Measurements from ENCODE around the gene MED1. TPM values are rescaled to one million over a fixed set of nuclear protein-coding genes. Genes with fewer than 3 reads are reported as not detected.
A peak's percentile ranks its signal among the peaks of the same experiment; 100 is the strongest.

The MED1 gene
- total RNA-seq, 2 experiments from 2014 or later, result 60.7 to 64.7 TPM

DNA sequence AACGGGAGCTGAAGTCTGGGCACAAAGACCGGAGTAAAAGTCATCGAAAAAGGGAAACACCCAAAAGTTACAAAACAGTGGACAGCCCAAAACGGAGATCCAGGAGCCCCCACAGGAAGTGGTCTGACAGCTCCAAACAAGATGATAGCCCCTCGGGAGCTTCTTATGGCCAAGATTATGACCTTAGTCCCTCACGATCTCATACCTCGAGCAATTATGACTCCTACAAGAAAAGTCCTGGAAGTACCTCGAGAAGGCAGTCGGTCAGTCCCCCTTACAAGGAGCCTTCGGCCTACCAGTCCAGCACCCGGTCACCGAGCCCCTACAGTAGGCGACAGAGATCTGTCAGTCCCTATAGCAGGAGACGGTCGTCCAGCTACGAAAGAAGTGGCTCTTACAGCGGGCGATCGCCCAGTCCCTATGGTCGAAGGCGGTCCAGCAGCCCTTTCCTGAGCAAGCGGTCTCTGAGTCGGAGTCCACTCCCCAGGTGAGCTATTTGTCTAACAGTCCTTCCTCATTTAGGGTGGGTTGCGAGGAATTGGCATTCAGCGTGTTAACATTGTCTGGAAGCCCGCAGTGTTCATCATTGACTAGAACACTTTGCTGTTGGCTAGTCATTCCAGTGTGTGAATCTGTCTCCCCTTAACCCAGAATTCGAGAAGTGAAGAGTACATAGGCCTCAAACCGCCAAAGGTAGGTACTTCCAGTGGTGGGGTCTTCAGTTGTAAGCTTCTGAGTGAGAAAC is 11.7 kb upstream of the MED1 start:
- DNase-seq (peak; percentile 9), ATAC-seq (no peak)
- Mint-ChIP-seq H3K9me3 (no peaks in the 10 kb centered on the region), H3K27ac (peak overlapping the region; percentile 93), H3K4me3 (peak overlapping the region; percentile 84), H3K27me3 (no peaks in the 10 kb centered on the region), H3K4me1 (ENCODE audit: low read depth) (peaks cover 30% of the 10 kb centered on the region), H3K36me3 (ENCODE audit: low read depth) (peaks cover 39% of the 10 kb centered on the region)
- intact Hi-C loops (cut with micrococcal nuclease), result no loop called here
- TF ChIP-seq, protein P1, sequence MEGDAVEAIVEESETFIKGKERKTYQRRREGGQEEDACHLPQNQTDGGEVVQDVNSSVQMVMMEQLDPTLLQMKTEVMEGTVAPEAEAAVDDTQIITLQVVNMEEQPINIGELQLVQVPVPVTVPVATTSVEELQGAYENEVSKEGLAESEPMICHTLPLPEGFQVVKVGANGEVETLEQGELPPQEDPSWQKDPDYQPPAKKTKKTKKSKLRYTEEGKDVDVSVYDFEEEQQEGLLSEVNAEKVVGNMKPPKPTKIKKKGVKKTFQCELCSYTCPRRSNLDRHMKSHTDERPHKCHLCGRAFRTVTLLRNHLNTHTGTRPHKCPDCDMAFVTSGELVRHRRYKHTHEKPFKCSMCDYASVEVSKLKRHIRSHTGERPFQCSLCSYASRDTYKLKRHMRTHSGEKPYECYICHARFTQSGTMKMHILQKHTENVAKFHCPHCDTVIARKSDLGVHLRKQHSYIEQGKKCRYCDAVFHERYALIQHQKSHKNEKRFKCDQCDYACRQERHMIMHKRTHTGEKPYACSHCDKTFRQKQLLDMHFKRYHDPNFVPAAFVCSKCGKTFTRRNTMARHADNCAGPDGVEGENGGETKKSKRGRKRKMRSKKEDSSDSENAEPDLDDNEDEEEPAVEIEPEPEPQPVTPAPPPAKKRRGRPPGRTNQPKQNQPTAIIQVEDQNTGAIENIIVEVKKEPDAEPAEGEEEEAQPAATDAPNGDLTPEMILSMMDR (IDR thresholded peaks at IDR 0.05), result no peak
- ChIA-PET POLR2A (interaction anchor here (1.0 to 6.3 kb wide), 15 partner anchors 10 to 460 kb away, joined by 3 to 96 read pairs (median 6); partner anchors contain the start of genes FBXL20 and MED1), CTCF (interaction anchor here (0.7 to 2.0 kb wide), 6 partner anchors 12 to 218 kb away, joined by 3 to 12 read pairs (median 4); partner anchors contain the start of gene MED1)

DNA sequence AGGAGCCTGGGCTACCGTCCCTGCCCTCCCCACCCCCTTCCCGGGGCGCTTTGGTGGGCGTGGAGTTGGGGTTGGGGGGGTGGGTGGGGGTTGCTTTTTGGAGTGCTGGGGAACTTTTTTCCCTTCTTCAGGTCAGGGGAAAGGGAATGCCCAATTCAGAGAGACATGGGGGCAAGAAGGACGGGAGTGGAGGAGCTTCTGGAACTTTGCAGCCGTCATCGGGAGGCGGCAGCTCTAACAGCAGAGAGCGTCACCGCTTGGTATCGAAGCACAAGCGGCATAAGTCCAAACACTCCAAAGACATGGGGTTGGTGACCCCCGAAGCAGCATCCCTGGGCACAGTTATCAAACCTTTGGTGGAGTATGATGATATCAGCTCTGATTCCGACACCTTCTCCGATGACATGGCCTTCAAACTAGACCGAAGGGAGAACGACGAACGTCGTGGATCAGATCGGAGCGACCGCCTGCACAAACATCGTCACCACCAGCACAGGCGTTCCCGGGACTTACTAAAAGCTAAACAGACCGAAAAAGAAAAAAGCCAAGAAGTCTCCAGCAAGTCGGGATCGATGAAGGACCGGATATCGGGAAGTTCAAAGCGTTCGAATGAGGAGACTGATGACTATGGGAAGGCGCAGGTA is 11.0 kb upstream of the MED1 start:
- ChIA-PET POLR2A (interaction anchor here (0.6 to 6.3 kb wide), 26 partner anchors 9 to 781 kb away, joined by 3 to 96 read pairs (median 4); partner anchors contain the start of genes FBXL20 and MED1), CTCF (interaction anchor here (1.1 to 2.1 kb wide), 5 partner anchors 11 to 191 kb away, joined by 3 to 12 read pairs (median 4); partner anchors contain the start of gene MED1)
- Mint-ChIP-seq H3K9me3 (no peaks in the 10 kb centered on the region), H3K4me1 (ENCODE audit: low read depth) (peaks cover 24% of the 10 kb centered on the region), H3K36me3 (ENCODE audit: low read depth) (peaks cover 34% of the 10 kb centered on the region), H3K27ac (peak overlapping the region; percentile 93), H3K27me3 (no peaks in the 10 kb centered on the region), H3K4me3 (peak overlapping the region; percentile 84)
- ATAC-seq (peak; percentile 6), DNase-seq (peak; percentile 48)
- intact Hi-C loops (cut with micrococcal nuclease), result no loop called here
- TF ChIP-seq, protein P1 (IDR thresholded peaks at IDR 0.05), result no peak

DNA sequence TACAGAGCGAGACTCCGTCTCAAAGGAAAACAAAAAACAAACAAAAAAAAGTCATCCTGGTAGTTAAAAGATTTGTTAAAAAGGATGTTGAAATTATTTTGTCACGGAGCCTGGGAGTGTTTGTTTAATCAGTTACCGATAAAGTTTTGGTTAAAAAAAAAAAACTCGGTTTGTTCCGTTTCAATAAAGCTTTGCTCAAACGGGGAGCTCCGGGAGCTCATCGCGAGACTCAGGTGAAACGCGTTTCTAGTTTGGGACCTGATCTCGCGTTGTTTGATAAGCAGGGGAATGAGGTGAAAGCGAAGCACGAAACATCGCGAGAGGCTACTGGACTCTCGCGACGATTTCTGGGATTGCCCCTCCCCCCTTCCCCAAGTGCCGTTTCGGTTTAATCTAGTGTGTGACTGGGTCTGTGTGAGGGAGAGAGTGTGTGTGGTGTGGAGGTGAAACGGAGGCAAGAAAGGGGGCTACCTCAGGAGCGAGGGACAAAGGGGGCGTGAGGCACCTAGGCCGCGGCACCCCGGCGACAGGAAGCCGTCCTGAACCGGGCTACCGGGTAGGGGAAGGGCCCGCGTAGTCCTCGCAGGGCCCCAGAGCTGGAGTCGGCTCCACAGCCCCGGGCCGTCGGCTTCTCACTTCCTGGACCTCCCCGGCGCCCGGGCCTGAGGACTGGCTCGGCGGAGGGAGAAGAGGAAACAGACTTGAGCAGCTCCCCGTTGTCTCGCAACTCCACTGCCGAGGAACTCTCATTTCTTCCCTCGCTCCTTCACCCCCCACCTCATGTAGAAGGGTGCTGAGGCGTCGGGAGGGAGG is 10.3 kb upstream of the MED1 start, which contains the start of gene CDK12:
Gene CDK12, plus strand, starts transcription at position 374 of the 813 bp plus-strand sequence. CDS start 586 bp downstream, outside the sequence.
- ChIA-PET POLR2A (interaction anchor here (0.6 to 6.3 kb wide), 29 partner anchors 8 to 782 kb away, joined by 3 to 96 read pairs (median 4); partner anchors contain the start of genes FBXL20, MED1 and RPL19), CTCF (interaction anchor here (1.0 to 2.1 kb wide), 4 partner anchors 10 to 191 kb away, joined by 3 to 12 read pairs (median 6); partner anchors contain the start of gene MED1)
- H3K27ac Mint-ChIP-seq, result peak within 1 kb of the TSS; percentile 93
- peak; percentile 97 for DNase-seq
- H3K36me3 Mint-ChIP-seq (ENCODE audit: low read depth), result peaks cover 30% of the 10 kb centered on the region
- no peaks in the 10 kb centered on the region for H3K9me3 Mint-ChIP-seq
- intact Hi-C loops (cut with micrococcal nuclease), result no loop called here
- ATAC-seq, result peak; percentile 94
- H3K4me3 Mint-ChIP-seq, result peak within 1 kb of the TSS; percentile 84
- H3K4me1 Mint-ChIP-seq (ENCODE audit: low read depth), result peaks cover 21% of the 10 kb centered on the region
- no peaks in the 10 kb centered on the region for H3K27me3 Mint-ChIP-seq
- TF ChIP-seq, protein P1 (IDR thresholded peaks at IDR 0.05), result no peak

DNA sequence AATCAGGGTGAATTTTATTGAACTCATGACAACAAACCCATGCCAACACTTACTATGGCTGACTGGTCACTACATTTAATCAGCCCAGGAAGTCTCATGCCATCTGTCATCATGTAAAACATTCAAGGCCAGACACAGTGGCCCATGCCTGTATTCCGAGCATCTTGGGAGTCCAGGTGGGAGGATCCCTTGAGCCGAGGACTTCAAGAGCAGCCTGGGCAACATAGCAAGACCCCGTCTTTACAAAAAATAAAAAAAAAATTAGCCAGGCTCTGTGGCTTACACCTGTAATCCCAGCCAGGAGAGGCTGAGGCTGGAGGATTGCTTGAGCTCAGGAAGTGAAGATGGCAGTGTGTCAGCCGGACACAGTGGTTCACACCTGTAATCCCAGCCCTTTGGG is 4.9 kb upstream of the MED1 start:
- H3K4me3 Mint-ChIP-seq, result no peak overlapping the region
- H3K27ac Mint-ChIP-seq, result no peak overlapping the region
- DNase-seq (no peak), ATAC-seq (no peak)
- TF ChIP-seq, protein P1 (IDR thresholded peaks at IDR 0.05), result no peak
- peaks cover 12% of the 10 kb centered on the region for H3K4me1 Mint-ChIP-seq (ENCODE audit: low read depth)
- ChIA-PET POLR2A (no interaction called here), CTCF (no interaction called here)
- H3K36me3 Mint-ChIP-seq (ENCODE audit: low read depth), result no peaks in the 10 kb centered on the region
- intact Hi-C loops (cut with micrococcal nuclease), result no loop called here
- H3K9me3 Mint-ChIP-seq, result no peaks in the 10 kb centered on the region
- H3K27me3 Mint-ChIP-seq, result no peaks in the 10 kb centered on the region
